ENCODE measurements around the gene AKT3. TPM values are rescaled to one million over a fixed set of nuclear protein-coding genes. Genes with fewer than 3 reads are reported as not detected.

The AKT3 gene
- total RNA-seq, 1 donor from 2014 or later = 169 TPM

DNA sequence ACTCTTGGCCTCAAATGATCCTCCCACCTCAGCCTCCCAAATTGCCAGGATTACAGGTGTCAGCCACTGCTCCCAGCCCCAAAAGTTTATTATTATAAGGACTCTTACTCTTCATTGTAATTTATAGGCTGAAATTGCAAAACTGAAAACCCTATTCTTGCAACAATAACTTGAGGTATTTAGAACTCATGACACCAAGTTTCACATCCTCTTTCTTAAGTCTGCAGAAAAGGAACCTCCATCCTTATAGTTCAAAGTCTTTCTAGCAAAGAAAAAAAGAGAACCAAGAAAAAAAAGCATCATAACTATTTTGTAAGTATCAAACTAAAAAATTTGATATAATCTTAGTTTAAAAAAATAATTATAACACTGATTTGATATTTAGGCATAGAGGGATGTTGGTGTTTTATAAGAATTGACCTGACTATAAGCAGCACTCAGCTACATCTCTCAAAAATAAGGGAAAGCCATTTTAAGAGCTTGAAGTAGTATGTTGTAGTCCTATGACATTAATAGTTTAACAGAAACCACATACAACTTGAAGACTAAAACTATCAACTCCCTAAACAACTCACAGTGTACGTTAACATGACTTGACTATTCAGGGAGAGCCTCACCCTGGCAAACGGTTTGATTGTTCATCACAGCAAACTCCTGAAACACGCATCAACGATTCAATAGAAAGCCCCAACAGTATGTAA lies 122.4 kb downstream of the AKT3 start:
- Mint-ChIP-seq H3K4me1 (ENCODE audit: low read depth, unreplicated experiment) (peaks cover 20% of the 10 kb centered on the region), H3K9me3 (ENCODE audit: unreplicated experiment) (peaks cover 7% of the 10 kb centered on the region), H3K36me3 (ENCODE audit: unreplicated experiment) (no peaks in the 10 kb centered on the region), H3K27me3 (ENCODE audit: unreplicated experiment) (no peaks in the 10 kb centered on the region), H3K4me3 (ENCODE audit: unreplicated experiment) (no peak overlapping the region), H3K27ac (ENCODE audit: unreplicated experiment) (no peak overlapping the region)
- no peak for DNase-seq
- TF ChIP-seq, protein P1, sequence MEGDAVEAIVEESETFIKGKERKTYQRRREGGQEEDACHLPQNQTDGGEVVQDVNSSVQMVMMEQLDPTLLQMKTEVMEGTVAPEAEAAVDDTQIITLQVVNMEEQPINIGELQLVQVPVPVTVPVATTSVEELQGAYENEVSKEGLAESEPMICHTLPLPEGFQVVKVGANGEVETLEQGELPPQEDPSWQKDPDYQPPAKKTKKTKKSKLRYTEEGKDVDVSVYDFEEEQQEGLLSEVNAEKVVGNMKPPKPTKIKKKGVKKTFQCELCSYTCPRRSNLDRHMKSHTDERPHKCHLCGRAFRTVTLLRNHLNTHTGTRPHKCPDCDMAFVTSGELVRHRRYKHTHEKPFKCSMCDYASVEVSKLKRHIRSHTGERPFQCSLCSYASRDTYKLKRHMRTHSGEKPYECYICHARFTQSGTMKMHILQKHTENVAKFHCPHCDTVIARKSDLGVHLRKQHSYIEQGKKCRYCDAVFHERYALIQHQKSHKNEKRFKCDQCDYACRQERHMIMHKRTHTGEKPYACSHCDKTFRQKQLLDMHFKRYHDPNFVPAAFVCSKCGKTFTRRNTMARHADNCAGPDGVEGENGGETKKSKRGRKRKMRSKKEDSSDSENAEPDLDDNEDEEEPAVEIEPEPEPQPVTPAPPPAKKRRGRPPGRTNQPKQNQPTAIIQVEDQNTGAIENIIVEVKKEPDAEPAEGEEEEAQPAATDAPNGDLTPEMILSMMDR (IDR thresholded peaks at IDR 0.05; ENCODE audit: partially characterized antibody, unreplicated experiment) = no peak

DNA sequence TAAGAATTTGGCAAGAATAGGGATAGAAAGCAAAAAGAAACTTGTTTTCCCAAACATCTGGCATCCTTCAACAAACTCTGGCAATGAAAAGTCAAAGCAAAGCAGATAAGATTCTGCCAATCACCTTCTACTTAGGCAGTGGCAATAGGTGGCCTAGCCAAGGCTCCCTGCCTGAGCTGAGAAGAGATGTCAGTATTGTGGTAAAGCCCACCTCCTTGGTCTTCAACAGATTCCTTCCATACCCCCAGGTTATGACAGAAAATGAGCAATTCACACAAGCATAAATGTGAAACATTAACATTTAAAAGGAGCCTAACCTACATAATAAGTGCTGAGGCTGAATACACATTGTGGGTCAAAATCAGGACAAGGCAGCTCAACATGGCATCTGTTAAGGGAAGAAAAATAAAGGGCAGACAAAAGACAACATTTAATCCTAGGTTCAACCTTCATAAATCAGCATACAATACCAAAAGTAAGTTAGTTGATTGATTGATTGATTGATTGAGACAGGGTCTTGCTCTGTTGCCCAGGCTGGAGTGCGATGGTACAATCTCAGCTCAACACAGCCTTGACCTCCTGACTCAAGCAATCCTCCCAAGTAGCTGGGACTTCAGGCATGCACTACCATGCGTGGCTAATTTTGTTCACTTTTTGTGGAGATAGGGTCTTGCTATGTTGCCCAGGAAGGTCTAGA lies 123.1 kb downstream of the AKT3 start:
- Mint-ChIP-seq H3K4me3 (ENCODE audit: unreplicated experiment) (no peak overlapping the region), H3K9me3 (ENCODE audit: unreplicated experiment) (peaks cover 7% of the 10 kb centered on the region), H3K27me3 (ENCODE audit: unreplicated experiment) (no peaks in the 10 kb centered on the region), H3K4me1 (ENCODE audit: low read depth, unreplicated experiment) (peaks cover 24% of the 10 kb centered on the region), H3K36me3 (ENCODE audit: unreplicated experiment) (no peaks in the 10 kb centered on the region), H3K27ac (ENCODE audit: unreplicated experiment) (no peak overlapping the region)
- DNase-seq = no peak
- TF ChIP-seq, protein P1 (IDR thresholded peaks at IDR 0.05; ENCODE audit: partially characterized antibody, unreplicated experiment) = no peak

DNA sequence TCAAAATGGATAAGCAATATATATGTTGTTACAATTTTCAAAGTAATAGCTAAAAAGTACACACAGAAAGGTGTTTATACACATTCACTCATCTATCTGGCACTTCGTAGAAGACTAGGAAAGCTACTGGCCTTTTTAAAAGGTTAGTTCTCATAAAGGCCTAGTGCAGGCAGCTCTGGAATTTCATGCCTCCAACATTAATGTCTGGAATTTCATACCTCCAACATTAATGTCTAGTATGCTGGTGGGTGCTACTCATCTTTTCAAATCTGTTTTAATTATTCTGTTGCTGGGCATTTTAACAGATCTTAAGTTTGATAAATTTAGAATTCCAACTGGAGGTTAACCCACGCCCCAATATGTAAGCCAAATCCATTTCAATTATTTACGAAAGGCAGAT lies 124.2 kb downstream of the AKT3 start:
- DNase-seq = no peak
- H3K4me1 Mint-ChIP-seq (ENCODE audit: low read depth, unreplicated experiment) = peaks cover 24% of the 10 kb centered on the region
- no peaks in the 10 kb centered on the region for H3K27me3 Mint-ChIP-seq (ENCODE audit: unreplicated experiment)
- H3K27ac Mint-ChIP-seq (ENCODE audit: unreplicated experiment) = no peak overlapping the region
- no peaks in the 10 kb centered on the region for H3K36me3 Mint-ChIP-seq (ENCODE audit: unreplicated experiment)
- TF ChIP-seq, protein P1 (IDR thresholded peaks at IDR 0.05; ENCODE audit: partially characterized antibody, unreplicated experiment) = no peak
- H3K9me3 Mint-ChIP-seq (ENCODE audit: unreplicated experiment) = peaks cover 7% of the 10 kb centered on the region
- H3K4me3 Mint-ChIP-seq (ENCODE audit: unreplicated experiment) = no peak overlapping the region

DNA sequence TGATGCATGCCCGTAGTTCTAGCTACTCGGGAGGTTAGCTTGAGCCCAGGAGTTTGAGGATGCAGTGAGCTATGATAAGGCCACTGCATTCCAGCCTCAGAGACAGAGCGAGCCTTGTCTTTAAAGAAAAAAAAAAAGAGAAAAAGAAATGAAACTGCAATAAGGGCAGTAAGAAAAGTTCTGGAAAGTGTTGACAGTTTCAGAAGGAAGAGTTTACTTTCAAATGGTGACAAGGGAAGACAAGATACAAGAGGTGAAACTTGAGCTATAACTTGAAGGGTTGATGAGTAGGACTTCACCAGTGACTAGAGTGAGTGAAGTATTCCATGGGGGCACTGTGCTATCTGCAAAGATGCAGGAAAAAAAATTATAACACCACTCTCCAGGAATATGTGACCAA lies 125.0 kb downstream of the AKT3 start:
- Mint-ChIP-seq H3K4me3 (ENCODE audit: unreplicated experiment) (no peak overlapping the region), H3K27me3 (ENCODE audit: unreplicated experiment) (no peaks in the 10 kb centered on the region), H3K9me3 (ENCODE audit: unreplicated experiment) (peaks cover 5% of the 10 kb centered on the region), H3K27ac (ENCODE audit: unreplicated experiment) (no peak overlapping the region), H3K36me3 (ENCODE audit: unreplicated experiment) (no peaks in the 10 kb centered on the region), H3K4me1 (ENCODE audit: low read depth, unreplicated experiment) (peaks cover 28% of the 10 kb centered on the region)
- DNase-seq = no peak
- TF ChIP-seq, protein P1 (IDR thresholded peaks at IDR 0.05; ENCODE audit: partially characterized antibody, unreplicated experiment) = no peak

DNA sequence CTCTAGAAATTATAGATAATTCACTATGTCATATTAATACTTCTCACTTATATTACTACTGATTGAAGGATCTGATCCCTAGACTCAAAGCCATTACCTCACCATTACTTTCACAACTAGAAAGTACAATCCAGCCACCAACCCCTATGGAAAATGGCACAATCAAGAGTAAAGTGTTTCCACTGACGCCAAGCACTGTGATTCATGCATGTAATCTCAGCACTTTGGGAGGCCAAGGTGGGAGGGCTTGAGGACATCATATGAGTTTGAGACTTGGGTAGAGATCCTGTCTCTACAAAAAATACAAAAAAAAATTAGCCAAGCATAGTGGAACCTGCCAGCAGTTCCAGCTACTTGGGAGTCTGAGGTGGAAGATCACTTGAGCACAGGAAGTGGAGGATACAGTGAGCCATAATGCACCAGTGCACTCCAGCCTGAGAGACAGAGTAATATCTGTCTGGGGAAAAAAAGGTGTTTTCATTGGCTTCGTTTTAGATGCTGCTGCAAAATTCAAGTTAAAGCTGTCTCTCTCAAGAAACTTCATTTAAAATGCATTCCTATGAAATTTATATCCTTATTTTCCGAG lies 126.5 kb downstream of the AKT3 start:
- Mint-ChIP-seq H3K27me3 (ENCODE audit: unreplicated experiment) (peaks cover 3% of the 10 kb centered on the region), H3K9me3 (ENCODE audit: unreplicated experiment) (peaks cover 9% of the 10 kb centered on the region), H3K4me1 (ENCODE audit: low read depth, unreplicated experiment) (peaks cover 36% of the 10 kb centered on the region), H3K36me3 (ENCODE audit: unreplicated experiment) (no peaks in the 10 kb centered on the region), H3K4me3 (ENCODE audit: unreplicated experiment) (peak overlapping the region; percentile 64), H3K27ac (ENCODE audit: unreplicated experiment) (peak overlapping the region; percentile 85)
- no peak for DNase-seq
- TF ChIP-seq, protein P1 (IDR thresholded peaks at IDR 0.05; ENCODE audit: partially characterized antibody, unreplicated experiment) = no peak

Measured in glutamatergic neuron (in vitro differentiated cells).